ENCODE measurements around the gene SPATA46. TPM values are rescaled to one million over a fixed set of nuclear protein-coding genes. Genes with fewer than 3 reads are reported as not detected.

SPATA46 gene
- total and polyA plus RNA-seq, 9 of the 15 experiments (the other 6 are each of a cell fraction or from before 2014, with no cell fraction given) = 0.04 to 0.11 TPM; not detected in 7

GRCh38 chr1:162398999-162399580, 22.4 kb upstream of the SPATA46 start:
- no peak overlapping the region for H3K4me3 ChIP-seq
- no peaks in the 10 kb centered on the region for H4K20me1 ChIP-seq (replicated peaks; ENCODE audit: control insufficient read depth, insufficient read depth, low read length)
- ChIA-PET POLR2A (interaction anchor here (0.9 to 2.6 kb wide), 5 partner anchors 8 to 162 kb away, joined by 3 to 17 read pairs (median 4); partner anchors contain the start of gene UAP1), CTCF (ENCODE audit: low intra/inter-chr PET ratio) (no interaction called here)
- DNase-seq (ENCODE audit: extremely low read depth in 1 of 4, low spot score in 3 of 4) = peak in 1 of 4 experiments; percentile 10
- H3K27me3 ChIP-seq (ENCODE audit: control insufficient read depth in 2 of 2, insufficient read depth in 2 of 2, low read length in 2 of 2) = no peaks in the 10 kb centered on the region
- WGBS (ENCODE audit: insufficient coverage, low coverage, missing lambda C conversion rate) = 70% methylated on average over 8 of the region's 8 CpGs
- no peak overlapping the region for H3K4me2 ChIP-seq (ENCODE audit: insufficient read depth, low read length)
- H3K27ac ChIP-seq (ENCODE audit: extremely low read depth, low read depth, low read length) = no peak overlapping the region
- no peaks in the 10 kb centered on the region for H3K9me3 ChIP-seq (replicated peaks; ENCODE audit: control insufficient read depth, insufficient read depth, low read depth, low read length)
- H3K4me1 ChIP-seq (replicated peaks in 1 of 2; ENCODE audit: control insufficient read depth in 2 of 2, insufficient read depth in 2 of 2, low read length in 2 of 2) = peaks cover 11 to 31% of the 10 kb centered on the region in 2 experiments; a peak in 3 of 5 replicates
- BruUV-seq (replicated peaks) = no TSS peak
- in situ Hi-C loops (cut with MboI) (no loop called here), intact Hi-C loops (cut with micrococcal nuclease) (loop anchor here (5.0 kb wide), 1 partner anchor 98 kb away; the partner anchor contains the start of gene UHMK1)
- no peak overlapping the region for H3K9ac ChIP-seq (ENCODE audit: insufficient read depth in 1 of 2, low read depth in 2 of 2, low read length in 2 of 2)
- FAIRE-seq = no peak
- peak; percentile 7 for ATAC-seq
- TF ChIP-seq KLF10 (CRISPR knock-in tag; IDR thresholded peaks at IDR 0.05) (no peak), KDM4B (IDR thresholded peaks at IDR 0.05; ENCODE audit: borderline replicate concordance in 2 of 2, low read depth in 1 of 2) (no peak), RBM34 (IDR thresholded peaks at IDR 0.05; ENCODE audit: borderline replicate concordance, insufficient read depth, low read length) (no peak), ZSCAN29 (IDR thresholded peaks at IDR 0.05) (no peak), FOS (IDR thresholded peaks at IDR 0.05; ENCODE audit: extremely low read depth, insufficient read length) (no peak), POLR2B (IDR thresholded peaks at IDR 0.05; ENCODE audit: low read depth, partially characterized antibody) (no peak), CBFA2T3 (IDR thresholded peaks at IDR 0.05) (no peak), GABPB1 (CRISPR knock-in tag; IDR thresholded peaks at IDR 0.05) (no peak), ERF (CRISPR knock-in tag; IDR thresholded peaks at IDR 0.05) (no peak), ZNF561 (CRISPR knock-in tag; conservative IDR thresholded peaks at IDR 0.05) (no peak), SMARCC2 (IDR thresholded peaks at IDR 0.05; ENCODE audit: low read depth) (no peak), ZNF79 (CRISPR knock-in tag; IDR thresholded peaks at IDR 0.05; ENCODE audit: low read depth) (no peak), HNRNPL (IDR thresholded peaks at IDR 0.05; ENCODE audit: low read depth, low read length) (no peak), SAFB2 (IDR thresholded peaks at IDR 0.05; ENCODE audit: borderline replicate concordance, low read depth, low read length, severe bottlenecking) (no peak), CREBBP (IDR thresholded peaks at IDR 0.05; ENCODE audit: low read depth, low read length) (no peak), MYBL2 (IDR thresholded peaks at IDR 0.05; ENCODE audit: low read depth) (no peak), MYBL2 (CRISPR knock-in tag; IDR thresholded peaks at IDR 0.05; ENCODE audit: borderline replicate concordance) (no peak), ZNF444 (CRISPR knock-in tag; IDR thresholded peaks at IDR 0.05) (no peak), ZNF740 (CRISPR knock-in tag; IDR thresholded peaks at IDR 0.05) (no peak), ZNF740 (tag; IDR thresholded peaks at IDR 0.05) (no peak)
- TF ChIP-seq, protein P1, sequence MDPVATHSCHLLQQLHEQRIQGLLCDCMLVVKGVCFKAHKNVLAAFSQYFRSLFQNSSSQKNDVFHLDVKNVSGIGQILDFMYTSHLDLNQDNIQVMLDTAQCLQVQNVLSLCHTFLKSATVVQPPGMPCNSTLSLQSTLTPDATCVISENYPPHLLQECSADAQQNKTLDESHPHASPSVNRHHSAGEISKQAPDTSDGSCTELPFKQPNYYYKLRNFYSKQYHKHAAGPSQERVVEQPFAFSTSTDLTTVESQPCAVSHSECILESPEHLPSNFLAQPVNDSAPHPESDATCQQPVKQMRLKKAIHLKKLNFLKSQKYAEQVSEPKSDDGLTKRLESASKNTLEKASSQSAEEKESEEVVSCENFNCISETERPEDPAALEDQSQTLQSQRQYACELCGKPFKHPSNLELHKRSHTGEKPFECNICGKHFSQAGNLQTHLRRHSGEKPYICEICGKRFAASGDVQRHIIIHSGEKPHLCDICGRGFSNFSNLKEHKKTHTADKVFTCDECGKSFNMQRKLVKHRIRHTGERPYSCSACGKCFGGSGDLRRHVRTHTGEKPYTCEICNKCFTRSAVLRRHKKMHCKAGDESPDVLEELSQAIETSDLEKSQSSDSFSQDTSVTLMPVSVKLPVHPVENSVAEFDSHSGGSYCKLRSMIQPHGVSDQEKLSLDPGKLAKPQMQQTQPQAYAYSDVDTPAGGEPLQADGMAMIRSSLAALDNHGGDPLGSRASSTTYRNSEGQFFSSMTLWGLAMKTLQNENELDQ (CRISPR knock-in tag; IDR thresholded peaks at IDR 0.05; ENCODE audit: borderline replicate concordance) = no peak
- H3K9me1 ChIP-seq (ENCODE audit: control insufficient read depth, insufficient read depth, low read length) = no peaks in the 10 kb centered on the region
- H3K79me2 ChIP-seq (ENCODE audit: control insufficient read depth, insufficient read depth, low read length) = no peaks in the 10 kb centered on the region
- H2AFZ ChIP-seq (ENCODE audit: low read depth, low read length) = peak overlapping the region; percentile 51; the same call in 1 of the 2 replicates
- no peaks in the 10 kb centered on the region for H3K36me3 ChIP-seq (ENCODE audit: control insufficient read depth, insufficient read depth, low read length)
